ENCODE data around the gene EHBP1L1. TPM values are rescaled to one million over a fixed set of nuclear protein-coding genes. Genes with fewer than 3 reads are reported as not detected.

Gene EHBP1L1
- total RNA-seq, 1 experiment from 2014 or later = 105 TPM

GRCh38 chr11:65538915-65539743, 36.7 kb upstream of the EHBP1L1 start:
- peak overlapping the region; percentile 68 to 85 for H3K4me3 ChIP-seq (replicated peaks in 1 of 2; ENCODE audit: low read depth in 1 of 2, low read length in 2 of 2)
- RAD21 ChIA-PET (ENCODE audit: low non-redundant PET in 1 of 2, low total read pairs in 2 of 2, uncharacterized antibody in 2 of 2, unreplicated experiment in 2 of 2) = interaction anchor here (0.6 to 3.3 kb wide), 6 partner anchors 13 to 124 kb away, joined by 3 to 32 read pairs (median 4); partner anchors contain the start of genes FAM89B (in 2 of the 2) and ZNRD2 (in 1 of the 2)
- peak; percentile 10 for ATAC-seq

GRCh38 chr11:65539744-65540289, 36.0 kb upstream of the EHBP1L1 start:
- Histone ChIP-seq H3K4me2 (ENCODE audit: low read length) (peak overlapping the region; percentile 94), H3K36me3 (ENCODE audit: control insufficient read depth in 1 of 2, insufficient read depth in 2 of 2, low read length in 2 of 2) (peaks cover 3 to 4% of the 10 kb centered on the region in 2 experiments; a peak in 3 of 4 replicates), H3K4me1 (ENCODE audit: control insufficient read depth in 1 of 2, insufficient read depth in 2 of 2, low read length in 2 of 2) (peaks cover 13 to 39% of the 10 kb centered on the region in 2 experiments; a peak in 3 of 4 replicates), H3K27ac (ENCODE audit: low read depth, low read length) (peak overlapping the region; percentile 100), H3K9me3 (ENCODE audit: control insufficient read depth in 1 of 2, insufficient read depth in 1 of 2, low read depth in 1 of 2, low read length in 2 of 2) (no peaks in the 10 kb centered on the region), H3K9me2 (ENCODE audit: insufficient read depth) (no peaks in the 10 kb centered on the region), H3K79me2 (ENCODE audit: insufficient read depth, low read length) (peaks cover 24% of the 10 kb centered on the region), H3K4me3 (replicated peaks in 1 of 2; ENCODE audit: low read depth in 1 of 2, low read length in 2 of 2) (peak overlapping the region; percentile 68 to 85), H3K27me3 (ENCODE audit: insufficient read depth, low read length) (no peaks in the 10 kb centered on the region), H3K9ac (ENCODE audit: low read length) (peak overlapping the region; percentile 82), H4K20me1 (ENCODE audit: insufficient read depth) (no peaks in the 10 kb centered on the region), H2AFZ (ENCODE audit: low read depth, low read length, poor library complexity, severe bottlenecking) (no peak overlapping the region)
- DNase-seq (ENCODE audit: low read depth, low spot score) (peak; percentile 62), ATAC-seq (peak; percentile 74)
- ChIA-PET RAD21 (ENCODE audit: low non-redundant PET in 1 of 2, low total read pairs in 2 of 2, uncharacterized antibody in 2 of 2, unreplicated experiment in 2 of 2) (interaction anchor here (0.6 to 3.3 kb wide), 15 partner anchors 10 to 443 kb away, joined by 3 to 32 read pairs (median 4); partner anchors contain the start of genes FAM89B (in 2 of the 2), SCYL1 (in 1 of the 2) and ZNRD2 (in 1 of the 2)), POLR2A (interaction anchor here (0.7 to 2.8 kb wide), 13 partner anchors 15 to 117 kb away, joined by 3 to 16 read pairs (median 6); partner anchors contain the start of genes FAM89B, LTBP3, MALAT1 and NEAT1), CTCF (interaction anchor here (0.6 to 4.6 kb wide), 14 partner anchors 11 to 505 kb away, joined by 3 to 89 read pairs (median 4); partner anchors contain the start of genes EHBP1L1, FAM89B, KCNK7 and LTBP3)
- intact Hi-C loops (cut with micrococcal nuclease) = loop anchor here (1.0 kb wide), 1 partner anchor 30 kb away; the partner anchor contains the start of gene ZNRD2
- TF ChIP-seq POLR2AphosphoS5 (IDR thresholded peaks at IDR 0.05; ENCODE audit: low read depth, low read length) (peak; percentile 64), POLR2A (IDR thresholded peaks at IDR 0.05; ENCODE audit: borderline replicate concordance, extremely low read depth, insufficient read depth, insufficient read length) (peak; percentile 58), CBX3 (IDR thresholded peaks at IDR 0.05; ENCODE audit: low read depth) (no peak), ZFX (IDR thresholded peaks at IDR 0.05) (peak; percentile 75; the same call in 1 of the 2 replicates), EZH2 (IDR thresholded peaks at IDR 0.05) (no peak)
- BruUV-seq (replicated peaks) = no TSS peak

More at GRCh38 chr11:65538915-65539743, 36.7 kb upstream of the EHBP1L1 start:
- no peak overlapping the region for H2AFZ ChIP-seq (ENCODE audit: low read depth, low read length, poor library complexity, severe bottlenecking)
- peak overlapping the region; percentile 100 for H3K27ac ChIP-seq (ENCODE audit: low read depth, low read length)
- H3K9me3 ChIP-seq (ENCODE audit: control insufficient read depth in 1 of 2, insufficient read depth in 1 of 2, low read depth in 1 of 2, low read length in 2 of 2) = no peaks in the 10 kb centered on the region
- H3K4me1 ChIP-seq (ENCODE audit: control insufficient read depth in 1 of 2, insufficient read depth in 2 of 2, low read length in 2 of 2) = peaks cover 13 to 39% of the 10 kb centered on the region in 2 experiments; a peak in 3 of 4 replicates
- H3K4me2 ChIP-seq (ENCODE audit: low read length) = peak overlapping the region; percentile 94
- BruUV-seq (replicated peaks) = no TSS peak
- intact Hi-C loops (cut with micrococcal nuclease) = no loop called here
- H3K27me3 ChIP-seq (ENCODE audit: insufficient read depth, low read length) = no peaks in the 10 kb centered on the region
- H3K79me2 ChIP-seq (ENCODE audit: insufficient read depth, low read length) = peaks cover 24% of the 10 kb centered on the region
- CTCF ChIA-PET = interaction anchor here (0.6 to 4.6 kb wide), 8 partner anchors 13 to 76 kb away, joined by 3 to 89 read pairs (median 10); partner anchors contain the start of genes EHBP1L1, FAM89B, PCNX3 and SCYL1
- no peaks in the 10 kb centered on the region for H4K20me1 ChIP-seq (ENCODE audit: insufficient read depth)
- H3K9me2 ChIP-seq (ENCODE audit: insufficient read depth) = no peaks in the 10 kb centered on the region
- TF ChIP-seq CEBPB (IDR thresholded peaks at IDR 0.05; ENCODE audit: low read depth) = no peak
- POLR2A ChIA-PET = interaction anchor here (1.2 to 2.8 kb wide), 8 partner anchors 14 to 63 kb away, joined by 3 to 16 read pairs (median 8); partner anchors contain the start of genes FAM89B, LTBP3, SCYL1 and ZNRD2
- peak overlapping the region; percentile 82 for H3K9ac ChIP-seq (ENCODE audit: low read length)
- DNase-seq (ENCODE audit: low read depth, low spot score) = no peak
- peaks cover 3 to 4% of the 10 kb centered on the region in 2 experiments; a peak in 3 of 4 replicates for H3K36me3 ChIP-seq (ENCODE audit: control insufficient read depth in 1 of 2, insufficient read depth in 2 of 2, low read length in 2 of 2)
